ENCODE measurements around the gene TTLL10.
A peak's percentile ranks its signal among the peaks of the same experiment; 100 is the strongest.

Gene TTLL10

GRCh38 chr1:1225238-1225845, 51.7 kb downstream of the TTLL10 start:
- DNase-seq, result peak; percentile 21

GRCh38 chr1:1225913-1226312, 52.2 kb downstream of the TTLL10 start:
- no peak for DNase-seq

GRCh38 chr1:1226566-1227362, 53.1 kb downstream of the TTLL10 start:
- no peak for DNase-seq

GRCh38 chr1:1227386-1227785, 53.7 kb downstream of the TTLL10 start:
- DNase-seq, result no peak

DNA sequence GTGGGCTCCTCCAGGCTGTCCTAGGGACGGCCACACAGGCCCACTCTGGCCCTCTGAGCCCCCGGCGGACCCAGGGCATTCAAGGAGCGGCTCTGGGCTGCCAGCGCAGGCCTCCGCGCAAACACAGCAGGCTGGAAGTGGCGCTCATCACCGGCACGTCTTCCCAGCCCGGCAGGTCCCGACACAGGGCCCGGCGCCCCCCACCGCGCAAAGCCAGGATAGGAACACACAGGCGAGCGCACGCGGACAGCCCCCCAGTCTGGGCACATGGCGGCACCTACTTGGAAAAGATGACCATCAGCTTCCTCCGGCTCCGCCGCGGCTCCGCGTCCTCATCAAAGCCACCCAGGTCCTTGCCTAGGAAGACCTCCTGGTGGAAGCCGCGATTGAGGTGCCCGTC, 54.5 kb downstream of the TTLL10 start:
- DNase-seq, result no peak

DNA sequence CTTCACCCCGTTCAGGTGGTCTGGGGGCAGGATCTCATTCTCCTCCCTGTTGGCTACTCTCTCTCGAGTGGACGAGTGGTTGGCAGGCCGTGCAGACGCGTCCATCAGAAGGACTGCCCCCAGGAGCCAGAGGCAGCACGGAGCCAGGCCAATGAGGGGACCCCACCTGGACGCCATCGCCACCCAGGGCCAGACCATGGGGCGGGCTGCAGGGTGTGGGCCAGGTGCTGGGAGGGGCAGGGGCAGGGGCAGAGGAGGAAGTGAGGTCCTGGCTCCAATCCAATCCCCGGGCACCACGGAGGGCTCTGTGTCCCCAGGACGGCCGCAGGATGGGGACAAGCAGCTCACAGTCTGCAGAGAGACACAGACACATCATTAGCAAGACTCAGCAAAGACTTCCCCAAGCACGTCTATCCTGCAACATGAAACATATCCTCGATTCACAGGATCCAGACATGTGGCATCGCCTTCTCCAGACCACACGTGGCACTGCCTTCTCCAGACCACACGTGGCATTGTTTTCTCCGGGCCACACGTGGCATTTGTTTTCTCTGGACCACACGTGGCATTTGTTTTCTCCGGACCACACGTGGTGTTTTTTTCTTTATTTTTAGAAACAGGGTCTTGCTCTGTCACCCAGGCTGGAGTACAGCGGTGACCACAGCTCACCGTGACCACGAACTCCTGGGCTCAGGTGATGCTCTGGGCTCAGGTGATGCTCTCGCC, 55.1 kb downstream of the TTLL10 start:
- no peak for DNase-seq

GRCh38 chr1:1229770-1230169, 56.1 kb downstream of the TTLL10 start:
- no peak for DNase-seq

DNA sequence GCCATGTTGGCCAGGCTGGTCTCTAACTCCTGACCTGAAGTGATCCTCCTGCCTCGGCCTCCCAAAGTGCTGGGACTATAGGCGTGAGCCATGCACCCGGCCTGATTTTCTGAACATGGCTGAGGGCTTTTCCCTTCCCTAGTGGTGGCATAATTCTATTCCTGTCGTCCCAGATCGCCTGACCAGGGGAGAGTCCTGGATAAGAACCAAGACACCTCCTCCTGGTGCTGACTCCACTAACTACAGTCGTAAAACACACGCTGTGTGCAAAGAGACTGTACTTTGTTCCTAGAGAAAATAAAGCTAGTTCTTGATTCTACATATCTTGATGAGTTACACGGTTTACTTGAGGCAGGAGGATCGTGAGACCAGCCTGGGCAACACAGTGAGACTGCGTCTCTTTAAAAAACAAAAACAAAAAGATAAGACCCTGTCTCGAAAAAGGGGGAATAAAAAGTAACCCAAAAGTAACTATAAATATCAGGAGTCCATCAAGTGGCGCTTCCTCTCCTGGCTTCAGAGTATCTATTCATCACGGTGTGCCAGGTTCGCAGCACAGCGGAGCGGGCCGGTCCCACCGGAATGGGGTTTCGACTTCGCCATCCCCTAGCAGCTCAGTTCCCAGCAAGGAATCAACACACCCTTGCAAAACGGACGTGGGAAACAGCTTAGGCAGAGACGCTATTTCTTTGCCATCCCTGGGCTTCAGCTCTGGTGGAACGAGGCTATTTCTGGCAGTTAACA, 57.1 kb downstream of the TTLL10 start:
- no peak for DNase-seq

GRCh38 chr1:1231400-1232207, 57.9 kb downstream of the TTLL10 start, which contains the start of gene SDF4:
Gene SDF4, minus strand, starts transcription at chr1:1232001. Its CDS starts 3,229 bp downstream, at chr1:1228772.
- peak; percentile 90 for DNase-seq

DNA sequence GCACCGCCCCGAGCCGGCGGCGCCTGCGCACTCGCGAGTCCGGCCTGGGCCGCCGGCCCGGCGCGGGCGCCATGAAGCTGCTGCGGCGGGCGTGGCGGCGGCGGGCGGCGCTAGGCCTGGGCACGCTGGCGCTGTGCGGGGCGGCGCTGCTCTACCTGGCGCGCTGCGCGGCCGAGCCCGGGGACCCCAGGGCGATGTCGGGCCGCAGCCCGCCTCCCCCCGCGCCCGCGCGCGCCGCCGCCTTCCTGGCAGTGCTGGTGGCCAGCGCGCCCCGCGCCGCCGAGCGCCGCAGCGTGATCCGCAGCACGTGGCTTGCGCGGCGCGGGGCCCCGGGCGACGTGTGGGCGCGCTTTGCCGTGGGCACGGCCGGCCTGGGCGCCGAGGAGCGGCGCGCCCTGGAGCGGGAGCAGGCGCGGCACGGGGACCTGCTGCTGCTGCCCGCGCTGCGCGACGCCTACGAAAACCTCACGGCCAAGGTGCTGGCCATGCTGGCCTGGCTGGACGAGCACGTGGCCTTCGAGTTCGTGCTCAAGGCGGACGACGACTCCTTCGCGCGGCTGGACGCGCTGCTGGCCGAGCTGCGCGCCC, 58.6 kb downstream of the TTLL10 start, which contains the start of gene B3GALT6:
TSS of gene B3GALT6 (plus strand) at position 30 of the 588 bp plus-strand sequence. CDS start at position 72, 42 bp downstream.
- no peak for DNase-seq

DNA sequence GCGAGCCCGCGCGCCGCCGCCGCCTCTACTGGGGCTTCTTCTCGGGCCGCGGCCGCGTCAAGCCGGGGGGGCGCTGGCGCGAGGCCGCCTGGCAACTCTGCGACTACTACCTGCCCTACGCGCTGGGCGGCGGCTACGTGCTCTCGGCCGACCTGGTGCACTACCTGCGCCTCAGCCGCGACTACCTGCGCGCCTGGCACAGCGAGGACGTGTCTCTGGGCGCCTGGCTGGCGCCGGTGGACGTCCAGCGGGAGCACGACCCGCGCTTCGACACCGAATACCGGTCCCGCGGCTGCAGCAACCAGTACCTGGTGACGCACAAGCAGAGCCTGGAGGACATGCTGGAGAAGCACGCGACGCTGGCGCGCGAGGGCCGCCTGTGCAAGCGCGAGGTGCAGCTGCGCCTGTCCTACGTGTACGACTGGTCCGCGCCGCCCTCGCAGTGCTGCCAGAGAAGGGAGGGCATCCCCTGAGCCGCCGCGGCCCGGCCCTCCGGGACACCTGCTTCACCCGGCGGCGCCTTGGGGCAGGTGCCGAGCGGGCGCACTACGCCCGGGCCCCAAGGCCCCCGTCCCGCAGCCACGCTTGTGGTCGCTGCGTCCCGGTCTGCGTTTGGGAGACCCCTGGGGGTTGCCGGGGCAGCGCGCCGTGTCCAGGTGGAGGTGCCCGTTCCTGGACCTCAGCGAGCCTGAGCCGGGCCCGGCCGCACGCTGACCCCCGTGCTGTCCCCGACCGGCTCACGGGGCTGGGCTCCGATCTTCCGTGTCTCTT, 59.3 kb downstream of the TTLL10 start:
- no peak for DNase-seq

DNA sequence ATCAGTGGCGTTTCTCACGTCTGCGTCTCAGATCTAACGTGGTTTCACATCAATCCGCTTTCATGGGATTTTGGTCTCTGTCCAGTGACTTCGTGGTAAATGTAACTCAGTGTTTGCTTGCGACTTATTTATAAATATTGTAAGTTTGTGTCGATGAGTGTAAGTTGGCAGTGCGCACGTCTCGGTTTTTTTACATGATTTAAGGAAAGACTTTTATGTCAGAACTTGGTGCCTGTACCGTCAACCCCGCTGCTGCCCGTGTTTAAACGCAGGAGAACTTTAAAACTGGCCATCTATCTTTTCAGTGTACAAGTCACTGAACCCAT, 59.9 kb downstream of the TTLL10 start:
- no peak for DNase-seq

GRCh38 chr1:1234180-1234808, 60.6 kb downstream of the TTLL10 start:
- DNase-seq, result no peak

DNA sequence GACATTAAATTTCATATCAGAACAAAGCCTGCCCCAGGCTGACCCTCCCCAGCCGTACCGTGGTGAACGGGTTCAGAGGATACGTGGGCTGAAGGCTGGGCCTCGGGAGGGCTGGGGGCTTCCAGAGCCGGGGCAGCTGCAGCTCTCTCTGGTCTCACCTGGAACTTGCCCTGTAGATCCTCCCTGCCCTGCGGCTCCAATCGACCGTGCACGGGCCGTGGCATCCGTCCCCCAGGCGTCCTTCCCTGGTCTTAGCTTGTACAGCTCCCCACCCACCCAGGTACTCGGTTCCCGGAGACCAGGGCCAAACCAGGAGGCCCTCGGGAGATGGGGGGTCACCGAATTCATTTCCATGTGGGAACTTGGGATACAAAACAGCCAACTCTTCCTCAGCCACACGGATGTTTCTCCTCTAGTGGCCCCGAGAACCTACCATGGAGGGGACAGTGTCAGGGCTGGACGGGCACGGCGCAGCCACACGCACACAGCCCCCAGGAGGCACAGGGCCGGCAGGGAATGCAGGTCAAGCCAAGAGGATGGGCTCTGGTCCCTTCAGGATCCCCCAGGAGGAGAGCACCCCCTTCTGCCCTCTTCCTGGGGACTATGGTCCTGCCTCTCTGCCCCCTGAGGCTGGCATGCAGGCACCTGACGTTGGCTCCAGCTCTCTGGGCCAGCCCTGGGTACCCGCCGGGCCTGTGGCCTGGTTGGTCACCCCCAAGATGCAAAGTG, 61.5 kb downstream of the TTLL10 start:
- no peak for DNase-seq

- DNase-seq, result no peak
These were observed 62.6 kb downstream of the TTLL10 start for GRCh38 chr1:1236176-1236763.

DNA sequence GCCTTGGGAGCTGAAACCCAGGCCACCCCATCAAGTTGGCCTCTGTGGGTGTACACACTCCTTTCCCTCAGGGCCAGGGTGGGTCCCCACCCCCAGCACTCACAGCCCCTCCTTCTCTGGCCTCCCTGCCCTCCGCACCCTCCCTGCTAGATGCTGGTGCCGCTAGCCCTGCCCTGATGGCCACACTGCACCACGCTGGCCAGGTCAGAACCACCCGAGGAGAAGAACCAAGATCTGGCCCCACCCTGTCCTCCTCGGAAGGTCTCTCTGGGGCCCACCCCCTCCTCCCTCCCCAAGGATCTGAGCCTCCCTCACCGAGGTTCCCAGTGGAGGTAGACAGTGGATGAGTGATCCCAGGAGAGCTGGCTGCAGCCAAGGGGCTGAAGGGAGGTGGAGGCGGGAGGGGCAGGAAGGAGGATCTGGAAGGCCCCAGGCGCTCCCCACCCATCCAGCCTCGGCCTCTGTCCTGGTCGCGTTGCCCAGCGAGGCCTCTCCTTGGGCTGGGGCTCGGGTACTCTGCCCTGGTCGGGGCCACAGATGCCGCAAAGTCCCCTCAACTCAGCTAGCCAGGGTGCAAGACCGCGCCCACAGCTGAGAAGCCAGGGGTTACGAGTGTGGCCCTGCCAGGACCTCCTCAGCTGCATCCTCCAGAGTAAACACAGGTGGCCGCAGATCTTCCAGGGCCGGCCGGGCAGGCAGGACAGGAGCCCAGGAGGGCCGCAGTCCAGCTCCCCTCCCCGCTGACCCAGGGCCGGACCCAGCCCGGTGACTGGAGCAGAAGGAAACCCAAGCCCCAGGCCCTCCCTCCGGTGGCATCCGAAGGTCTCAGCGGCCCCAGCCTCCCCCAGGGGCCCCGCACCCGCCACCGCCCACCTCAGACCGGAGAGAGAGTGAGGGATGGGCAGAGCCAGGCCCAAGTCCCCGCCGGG, 63.5 kb downstream of the TTLL10 start:
- no peak for DNase-seq

DNA sequence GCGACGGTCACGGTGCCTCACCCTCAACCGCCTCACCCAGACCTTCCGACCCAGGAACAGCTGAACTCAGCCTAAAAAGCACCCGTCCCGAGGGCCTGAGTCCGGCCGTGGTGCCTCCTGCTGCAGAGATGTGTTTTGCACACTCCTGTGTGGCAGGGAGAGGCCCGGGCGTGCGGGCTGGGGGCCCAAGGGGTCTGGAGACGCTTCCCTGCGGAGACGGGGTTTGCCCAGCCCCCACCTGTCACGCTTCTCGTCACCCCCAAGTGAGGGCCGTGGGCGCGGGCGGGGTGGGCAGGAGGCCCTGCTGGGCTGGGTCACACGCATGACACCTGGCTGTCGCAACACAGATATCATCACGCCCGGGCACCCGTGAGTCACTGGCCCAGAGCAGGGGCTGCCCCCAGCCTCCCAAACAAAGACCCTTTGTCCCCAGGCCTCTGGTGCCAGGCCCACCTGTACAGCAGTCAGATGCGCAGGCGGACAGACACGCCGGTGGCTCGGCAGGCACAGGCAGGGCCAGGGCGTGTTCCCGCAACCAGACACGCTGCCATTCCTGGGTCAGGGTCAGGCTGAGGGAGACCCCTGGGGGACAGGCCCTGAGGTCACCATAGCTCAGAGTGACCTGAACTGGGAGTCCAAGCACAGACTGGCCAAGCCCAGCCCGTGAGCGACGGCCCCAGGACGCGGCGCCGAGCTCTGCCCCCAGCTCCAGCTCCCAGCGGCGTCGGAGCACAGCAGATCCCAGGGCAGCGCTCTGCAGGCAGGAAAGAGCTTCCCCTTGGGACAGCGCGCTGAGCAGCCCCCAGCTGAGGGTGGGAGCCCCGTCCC, 64.4 kb downstream of the TTLL10 start:
- no peak for DNase-seq

Data from NCI-H2029 (cell line).